Cerebellar cortex (tissue), 1 donor: ENCODE measurements around the gene DLGAP1.
A peak's percentile ranks its signal among the peaks of the same experiment; 100 is the strongest.

Experiments
- DNase-seq: peaks from one replicate; pipeline ENCODE4 v3.0.0-alpha.2; 2015; ENCODE audit warnings: low spot score

Gene DLGAP1

DNA sequence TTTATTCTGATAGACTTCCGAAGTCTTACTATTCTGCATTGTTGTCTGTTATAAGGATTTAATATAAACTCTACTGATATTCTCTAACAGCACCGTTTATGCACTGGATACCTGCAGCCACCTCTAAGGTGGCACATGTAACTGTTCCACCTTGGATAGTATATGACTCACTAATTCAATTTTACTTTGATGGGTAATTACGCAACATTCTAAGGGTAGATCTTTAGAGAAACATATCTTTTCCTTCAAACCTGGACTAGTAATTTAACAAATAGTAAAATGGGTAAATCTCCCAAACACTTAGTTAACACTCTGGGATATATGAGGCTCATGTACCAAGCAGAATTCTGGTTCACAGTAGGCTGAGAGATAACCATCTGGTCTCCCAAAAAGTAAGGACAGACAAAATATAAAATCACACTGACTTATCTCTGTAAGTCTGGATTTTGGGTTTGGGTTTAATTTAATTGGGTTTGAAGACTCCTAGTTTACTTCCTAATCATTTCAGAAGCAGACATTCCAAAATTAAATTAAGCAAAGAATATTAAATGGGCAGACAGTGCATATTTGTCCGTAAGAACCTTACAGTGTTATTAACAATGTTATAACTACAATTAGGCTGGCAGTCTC is 590.3 kb downstream of the DLGAP1 start:
- peak; percentile 57 for DNase-seq

DNA sequence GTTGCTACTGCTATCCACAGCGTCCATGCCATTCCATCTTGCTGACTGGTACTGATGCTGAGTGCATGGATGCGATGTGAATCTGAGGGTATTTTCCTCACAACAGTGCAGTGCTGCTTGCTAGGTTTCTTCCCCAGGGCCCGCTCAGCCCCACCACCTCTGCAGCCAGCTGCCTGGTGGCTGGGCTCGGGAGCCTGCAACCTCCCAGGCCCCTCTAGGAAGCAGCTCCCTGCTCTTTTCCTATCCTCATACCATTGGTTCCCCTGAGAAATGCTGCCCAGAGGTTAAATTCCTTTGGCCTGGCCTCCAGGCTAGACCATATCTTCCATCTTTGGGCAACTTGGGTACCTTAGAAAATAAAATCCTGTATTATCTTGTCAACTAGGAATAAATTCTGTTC is 591.5 kb downstream of the DLGAP1 start:
- no peak for DNase-seq

DNA sequence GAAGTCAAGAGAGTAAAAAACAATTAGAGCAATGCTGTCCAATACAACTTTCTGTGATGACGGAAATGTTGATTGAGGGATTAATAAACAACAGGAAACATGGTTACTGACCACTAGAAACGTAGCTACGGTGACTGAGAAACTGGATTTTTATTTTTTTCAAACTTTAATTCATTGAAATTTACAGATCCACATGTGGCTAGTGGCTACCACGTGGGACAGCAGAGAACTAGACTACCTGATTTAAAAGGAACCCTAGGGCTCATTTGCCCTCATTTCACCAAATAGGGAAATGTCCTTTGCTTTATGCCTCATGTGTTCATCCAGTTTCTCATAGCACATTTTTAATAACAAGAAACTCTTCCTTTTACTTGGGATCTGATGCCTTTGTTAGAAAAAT is 592.1 kb downstream of the DLGAP1 start:
- peak; percentile 55 for DNase-seq

DNA sequence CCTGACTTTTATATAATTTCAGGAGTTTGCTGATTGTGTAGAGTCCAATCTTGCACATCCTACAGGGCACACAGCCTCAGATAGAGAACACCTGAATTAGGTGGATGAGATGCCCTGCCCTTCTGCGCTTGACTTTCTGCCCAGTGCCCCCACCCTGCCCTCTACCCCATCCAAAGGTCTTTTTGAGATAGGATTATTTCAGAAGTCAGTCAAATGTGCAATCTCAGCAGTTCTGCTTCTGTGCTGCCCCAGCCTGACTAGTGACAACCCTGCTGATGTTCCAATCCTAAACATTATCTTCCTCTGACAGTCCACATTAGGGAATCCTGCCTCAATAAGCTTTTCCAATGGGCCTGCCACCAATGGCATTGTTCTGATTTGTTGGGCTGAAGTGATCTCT is 593.6 kb downstream of the DLGAP1 start:
- no peak for DNase-seq

DNA sequence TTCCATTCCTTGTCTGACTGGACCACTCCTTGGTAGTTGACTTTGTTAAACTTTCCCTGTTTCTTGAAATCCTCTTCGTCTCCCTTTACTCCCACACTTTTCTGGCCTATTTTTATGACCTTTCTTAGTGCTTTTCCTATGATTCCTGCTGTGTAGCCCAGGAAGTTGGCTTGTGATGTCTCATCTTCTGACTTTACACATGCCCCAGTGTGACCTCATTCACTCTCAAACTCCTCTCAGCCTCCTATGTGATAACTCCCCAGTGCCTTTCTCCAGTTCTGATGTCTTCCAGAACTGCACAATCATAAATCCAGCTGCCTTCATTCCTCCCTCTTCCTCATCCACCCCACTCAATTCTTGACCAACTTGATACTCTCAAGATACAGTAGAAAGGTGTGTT is 597.6 kb downstream of the DLGAP1 start:
- no peak for DNase-seq

DNA sequence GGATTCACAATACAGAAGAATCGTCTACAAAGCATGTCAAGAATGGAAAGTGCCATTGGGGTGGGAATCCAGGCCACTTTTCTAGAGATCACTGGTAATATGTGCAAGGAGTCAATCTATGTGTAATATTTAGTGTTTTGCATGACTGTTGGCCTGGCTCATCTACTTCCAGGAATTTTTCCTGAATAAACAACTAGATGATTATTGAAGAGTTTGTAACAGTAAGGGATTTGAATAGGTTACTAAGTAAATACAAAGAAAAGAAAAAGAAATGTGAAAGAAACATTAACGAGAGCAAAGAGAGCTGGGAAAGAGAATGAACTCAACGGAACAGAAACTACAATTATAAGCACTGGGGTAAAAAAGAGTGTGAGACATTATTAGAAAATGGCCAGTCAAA is 599.1 kb downstream of the DLGAP1 start:
- DNase-seq: no peak

DNA sequence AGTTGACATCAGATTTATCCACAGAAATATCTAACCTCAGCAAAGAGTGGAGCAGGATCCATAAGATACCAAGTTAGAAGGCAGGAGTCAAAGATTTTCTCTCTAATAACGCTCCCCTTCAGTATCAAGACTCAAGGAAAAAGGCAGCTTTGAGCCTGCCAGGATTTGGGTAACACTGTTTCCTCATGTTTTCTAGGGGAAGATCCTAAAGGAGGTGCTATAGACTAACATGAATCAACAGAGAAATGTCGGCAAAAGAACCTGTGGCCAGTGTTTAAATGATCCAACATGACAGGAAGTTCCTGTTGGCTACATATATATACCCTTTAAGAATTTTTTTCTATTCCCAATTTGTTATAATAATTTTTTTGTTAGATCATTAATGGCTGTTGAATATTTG is 602.8 kb downstream of the DLGAP1 start:
- DNase-seq: peak; percentile 46

DNA sequence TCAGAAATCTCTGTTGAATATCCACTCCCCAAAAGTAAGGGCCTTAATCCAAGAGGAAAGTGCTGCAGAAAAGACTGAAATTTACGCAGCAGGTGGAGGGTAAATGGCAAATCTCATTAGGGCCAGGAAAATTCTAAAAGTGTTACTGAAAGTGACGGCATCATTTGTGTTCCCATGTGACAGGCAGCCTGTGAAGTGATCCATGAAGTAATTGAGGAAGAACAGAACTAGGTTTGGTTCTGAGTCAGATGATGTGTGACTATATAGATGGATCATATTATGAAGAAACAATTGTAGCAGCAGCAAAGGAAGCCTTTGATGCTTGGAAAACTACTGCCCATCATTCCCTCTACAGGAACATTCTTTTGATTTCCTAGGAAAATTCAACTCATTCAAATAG is 603.9 kb downstream of the DLGAP1 start:
- DNase-seq: no peak

DNA sequence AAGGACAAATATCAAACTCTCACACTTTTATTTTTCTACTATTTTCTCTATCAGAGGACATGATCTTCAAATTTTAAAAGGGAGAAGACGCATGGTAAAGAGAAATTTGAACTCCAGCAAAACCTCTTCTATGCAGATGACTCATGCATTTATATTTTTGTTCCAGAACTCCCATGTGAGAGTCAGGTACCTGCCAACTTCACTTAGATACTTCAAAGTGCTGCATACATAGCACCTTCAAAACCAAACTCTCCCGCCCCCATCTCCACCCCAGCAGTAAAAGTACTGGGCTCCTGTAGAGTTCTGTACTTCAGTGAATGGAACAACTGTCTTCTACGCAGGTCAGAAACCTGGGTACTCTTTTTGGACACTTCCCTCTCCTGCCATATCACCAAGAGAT is 606.8 kb downstream of the DLGAP1 start:
- no peak for DNase-seq

DNA sequence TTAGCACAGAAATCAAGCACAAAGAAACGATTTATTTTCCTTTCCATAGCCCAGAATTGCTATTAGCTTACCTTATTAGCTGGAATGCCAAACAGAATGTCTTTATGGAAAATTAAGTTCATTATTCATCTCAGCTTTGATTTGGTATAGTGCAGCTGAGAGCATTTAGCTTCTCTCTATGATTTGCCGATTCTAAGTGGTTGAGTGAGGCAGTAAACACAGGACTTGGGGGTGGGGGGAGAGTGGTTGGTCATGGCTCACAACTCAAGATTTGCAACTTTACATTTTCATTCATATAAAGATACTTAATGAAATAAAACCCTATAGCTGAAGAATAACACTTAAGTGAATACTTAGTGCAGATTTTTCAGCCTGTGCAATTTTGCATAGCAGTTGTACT is 609.9 kb downstream of the DLGAP1 start:
- peak; percentile 72 for DNase-seq

DNA sequence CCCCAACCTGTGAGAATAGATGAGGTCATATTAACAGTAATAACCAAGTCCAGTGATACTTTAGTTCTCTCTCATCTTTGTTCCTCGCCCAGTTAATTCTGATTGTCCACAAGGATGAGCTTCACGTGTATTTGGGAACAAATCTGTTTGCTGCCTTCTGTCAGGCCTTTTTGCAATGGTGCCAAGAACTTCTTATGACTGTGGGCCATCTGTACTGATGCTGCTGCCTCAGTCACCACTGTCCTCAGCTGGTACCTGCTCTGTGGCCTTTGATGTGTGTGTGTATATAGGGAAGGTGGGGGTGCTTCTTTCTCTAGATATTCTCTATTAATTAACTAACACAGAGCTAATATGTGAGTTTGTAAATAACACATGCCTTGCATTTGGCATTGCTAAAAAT is 612.3 kb downstream of the DLGAP1 start:
- peak; percentile 90 for DNase-seq

DNA sequence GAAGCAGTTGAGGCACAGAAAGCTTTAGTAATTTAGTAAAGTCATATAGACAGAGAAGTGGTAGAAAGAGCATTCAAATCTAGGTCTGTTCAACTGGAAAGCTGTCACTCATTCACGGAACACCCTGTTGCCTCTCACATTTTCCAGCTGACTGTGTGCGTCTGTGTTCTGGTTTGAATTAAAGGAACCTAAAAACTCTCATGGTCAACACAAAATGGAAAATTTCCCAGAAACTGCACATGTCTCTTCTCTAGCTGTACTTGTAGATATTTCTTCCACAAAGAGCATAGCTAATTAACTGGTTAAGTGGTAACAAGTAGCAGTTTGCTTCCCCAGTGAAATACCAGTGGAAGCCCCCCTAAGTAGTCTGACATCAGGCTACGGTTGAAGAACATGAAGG is 614.3 kb downstream of the DLGAP1 start:
- peak; percentile 42 for DNase-seq

DNA sequence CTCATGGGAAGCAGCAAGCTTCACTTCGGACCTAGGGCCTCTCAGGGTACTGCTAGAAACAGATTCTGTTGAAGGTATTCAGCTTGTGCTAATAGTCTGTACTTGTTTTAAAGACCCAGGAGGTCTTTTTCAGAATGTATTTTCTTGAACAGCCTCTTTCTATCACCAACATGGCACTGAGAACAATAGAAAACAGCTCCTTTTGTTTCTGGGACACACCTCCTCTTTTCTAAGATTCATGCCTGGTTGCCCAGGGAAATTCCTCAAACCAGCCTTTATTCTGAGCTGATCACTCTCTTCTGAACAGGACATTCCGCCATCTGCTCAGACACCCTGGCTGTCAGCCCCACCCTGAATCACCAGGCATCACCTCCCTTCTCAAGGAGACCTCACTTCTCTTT is 615.5 kb downstream of the DLGAP1 start:
- DNase-seq: peak; percentile 78

DNA sequence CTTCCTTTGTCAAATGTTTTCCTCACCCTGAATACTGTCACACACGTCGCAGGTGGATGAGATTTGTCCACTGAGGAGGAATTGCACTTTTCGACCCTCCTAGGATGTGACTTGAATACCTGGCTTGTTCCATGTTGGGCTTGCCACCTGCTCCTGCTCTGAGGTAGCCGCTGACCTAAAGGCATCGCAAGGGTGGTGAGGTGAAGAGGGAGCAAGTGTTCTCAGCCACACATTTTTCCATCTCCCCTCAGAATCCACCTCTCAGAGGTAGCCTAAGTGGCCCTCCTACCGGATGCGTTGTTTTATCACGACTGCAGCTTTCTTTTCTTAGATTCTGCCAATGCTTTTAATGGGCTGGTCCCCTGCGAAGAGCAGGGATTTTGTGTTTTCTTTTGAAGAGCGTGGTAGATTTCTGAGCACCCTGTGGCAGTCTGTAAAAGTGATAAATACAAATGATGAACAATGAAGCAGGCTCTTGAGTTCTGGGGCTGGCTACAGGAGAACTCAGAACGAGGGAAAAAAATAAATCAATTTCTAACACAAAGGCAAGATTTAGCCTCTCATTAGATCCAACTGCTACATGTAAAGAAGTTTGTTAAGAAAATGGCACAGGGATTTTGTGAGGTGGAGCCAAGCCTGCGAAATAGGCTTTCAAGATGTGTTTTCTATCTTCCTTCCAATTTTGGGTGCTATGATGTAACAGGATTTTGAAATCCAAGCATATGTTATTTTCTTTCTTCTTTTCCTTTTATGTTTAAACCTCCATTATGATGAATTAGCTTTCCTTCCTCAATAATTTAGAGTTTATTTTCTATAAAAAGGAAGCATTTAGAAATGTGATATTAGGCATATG is 618.4 kb downstream of the DLGAP1 start:
- DNase-seq: peak; percentile 65

DNA sequence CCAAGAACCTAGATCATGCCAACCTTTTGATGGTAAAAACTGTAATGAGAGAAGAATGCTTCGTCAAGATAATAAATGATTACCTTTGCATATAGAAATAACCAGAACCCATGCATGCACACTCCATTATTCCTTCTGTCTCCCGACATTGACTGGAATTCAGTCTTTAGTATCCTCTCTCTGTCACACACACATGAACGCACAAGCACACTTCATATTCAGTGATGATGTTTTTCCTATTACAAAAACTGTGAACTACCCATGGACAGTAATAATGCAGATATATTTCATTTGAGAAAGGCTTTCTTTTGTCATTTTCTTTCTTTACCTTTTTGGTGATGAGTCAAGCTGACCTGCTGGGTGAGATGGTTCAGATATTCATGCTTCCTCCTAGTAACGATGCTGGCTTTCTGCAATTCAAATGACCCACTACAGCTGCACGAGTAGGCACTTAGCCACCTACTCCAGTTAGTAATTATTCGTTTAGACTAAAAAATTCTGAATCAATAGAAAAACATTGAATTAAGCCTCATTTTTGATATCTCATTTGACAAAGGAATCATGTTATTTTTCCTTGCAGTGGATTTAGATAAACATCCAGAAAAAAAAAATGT is 623.0 kb downstream of the DLGAP1 start:
- no peak for DNase-seq

DNA sequence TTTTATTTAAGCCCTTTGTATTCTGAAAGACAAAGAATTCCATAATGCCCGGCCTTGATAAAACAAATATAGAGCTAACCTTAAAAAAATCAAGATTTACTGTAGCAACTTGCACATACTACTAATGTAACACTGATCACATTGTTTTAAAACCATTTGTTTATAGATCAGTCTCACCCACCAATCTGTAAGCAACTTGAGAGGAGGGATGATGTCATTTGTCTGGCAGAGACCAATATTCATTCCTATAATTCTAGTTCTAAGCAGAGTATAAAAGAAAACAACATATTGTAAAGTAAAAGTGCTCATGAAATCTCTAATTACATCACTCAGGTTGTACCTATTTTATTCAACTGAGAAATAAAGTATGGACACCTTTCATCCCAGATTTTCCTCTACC is 624.5 kb downstream of the DLGAP1 start:
- no peak for DNase-seq

DNA sequence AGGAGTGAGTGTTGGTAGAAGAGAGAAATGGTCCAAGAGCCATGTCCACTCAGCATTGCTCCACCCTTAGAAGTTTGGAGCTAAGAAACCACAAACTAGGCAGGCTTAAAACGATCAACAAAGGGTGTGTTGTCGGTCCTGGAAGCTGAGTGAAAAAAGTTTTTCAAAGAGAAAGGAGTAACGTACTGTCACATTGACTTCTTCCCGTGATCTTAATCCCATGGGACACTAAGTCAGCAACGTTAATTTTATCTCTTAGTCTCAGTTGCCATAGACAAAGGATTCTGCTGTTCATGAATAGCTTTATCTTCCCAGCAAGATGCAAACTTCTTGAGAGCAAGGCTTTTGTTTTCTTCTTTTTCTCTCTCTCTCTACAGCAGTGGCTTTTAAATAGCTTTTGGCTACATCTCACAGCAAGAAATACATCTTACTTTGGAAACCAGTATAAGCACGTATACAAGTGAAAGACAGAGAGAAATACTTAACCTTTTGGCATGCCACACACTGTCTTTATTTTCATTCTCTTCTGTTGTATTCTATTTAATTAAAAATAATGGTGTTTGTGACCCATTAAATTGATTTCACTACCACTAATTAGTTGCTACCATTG is 627.8 kb downstream of the DLGAP1 start:
- no peak for DNase-seq

DNA sequence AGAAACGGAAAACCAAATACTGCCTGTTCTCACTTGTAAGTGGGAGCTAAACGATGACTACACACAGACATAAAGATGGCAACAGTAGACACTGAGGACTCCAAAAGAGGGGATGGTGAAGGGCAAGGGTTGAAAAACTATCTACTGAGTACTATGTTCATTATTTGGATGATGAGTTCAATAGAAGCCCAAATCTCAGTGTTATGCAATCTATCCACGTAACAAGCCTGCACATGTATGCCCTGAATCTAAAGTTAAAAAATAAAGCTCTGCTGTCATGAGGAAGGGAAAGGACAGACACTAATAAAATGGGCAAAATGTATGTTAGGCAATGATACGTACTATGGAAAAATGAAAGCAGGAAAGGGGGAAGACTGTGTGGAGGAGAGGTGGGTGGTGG is 629.1 kb downstream of the DLGAP1 start:
- no peak for DNase-seq

DNA sequence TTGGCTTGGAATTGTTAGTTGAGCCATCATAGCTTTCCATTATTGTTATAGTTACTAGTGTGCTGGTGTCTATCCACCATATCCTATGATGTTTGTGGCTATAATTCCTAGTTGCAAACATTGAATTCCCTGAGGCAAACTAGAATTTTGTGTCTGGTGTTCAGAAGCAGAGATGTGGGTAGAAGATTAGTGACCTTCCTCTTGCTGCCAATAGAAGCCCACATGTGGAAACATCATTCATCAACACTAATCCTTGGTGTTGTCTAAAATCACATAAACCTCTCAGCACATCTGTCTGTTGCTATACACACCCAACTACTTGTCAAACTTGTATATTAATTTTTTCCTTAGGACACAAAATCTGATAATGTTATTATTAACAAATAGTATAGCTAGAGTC is 631.0 kb downstream of the DLGAP1 start:
- no peak for DNase-seq

DNA sequence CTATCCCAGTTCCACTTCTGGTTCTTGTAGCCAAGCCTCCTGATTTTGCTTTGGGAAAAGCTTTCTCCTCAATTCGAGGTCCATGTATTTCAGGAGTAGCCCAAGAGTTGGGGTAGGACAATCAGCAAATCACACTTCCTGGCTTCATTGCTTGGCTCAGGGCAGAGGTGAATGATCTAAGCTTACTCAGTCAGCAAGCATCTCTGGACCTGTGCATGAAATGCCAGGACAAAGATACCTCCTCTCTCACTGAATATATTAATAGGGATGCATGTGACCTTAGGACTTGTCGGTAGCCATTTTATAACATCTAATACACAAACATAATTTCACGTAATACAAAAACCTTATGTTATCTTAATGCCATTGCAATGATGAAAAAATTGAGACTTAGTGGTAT is 632.0 kb downstream of the DLGAP1 start:
- DNase-seq: no peak

DNA sequence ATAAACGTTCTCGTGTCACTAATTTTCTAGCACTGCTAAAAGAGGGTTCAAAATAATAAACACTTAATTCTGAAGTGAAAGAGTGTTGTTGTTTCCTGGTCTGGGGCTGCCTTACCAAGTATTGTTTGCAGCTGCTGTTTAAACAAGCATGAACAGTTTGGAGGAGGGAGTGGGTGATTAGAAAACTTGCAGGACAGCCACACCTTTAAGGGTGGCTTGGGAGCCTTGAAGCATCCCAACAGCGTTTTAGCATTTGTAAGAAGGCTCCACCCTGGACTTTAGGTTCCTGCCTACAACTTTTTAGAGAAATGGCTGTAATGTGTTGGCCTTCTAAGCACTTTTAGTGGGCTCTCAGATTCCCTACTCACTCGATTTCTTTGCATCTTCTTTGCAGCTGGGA is 633.6 kb downstream of the DLGAP1 start:
- DNase-seq: no peak

DNA sequence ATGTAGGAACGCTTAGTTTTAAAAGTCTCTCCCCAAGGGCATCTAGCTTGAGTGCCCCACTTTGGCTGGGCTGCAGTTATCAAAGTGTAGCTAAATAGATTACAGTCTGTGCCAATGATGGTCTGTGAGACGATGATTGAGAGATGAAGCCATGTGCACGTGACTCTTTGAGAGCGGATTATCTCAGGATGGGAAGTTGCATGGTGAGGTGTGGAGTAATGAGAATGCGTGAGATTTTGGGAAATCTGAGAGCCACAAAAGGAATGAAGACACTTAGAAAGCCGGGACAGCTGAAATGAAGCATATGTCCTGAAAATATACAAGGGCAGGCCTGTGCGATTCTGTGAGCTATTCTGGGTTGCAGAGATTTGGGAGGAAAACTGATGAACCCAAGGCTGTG is 635.1 kb downstream of the DLGAP1 start:
- DNase-seq: no peak
